LNCAP (cell line): ENCODE data around the gene DOCK2.

Source experiments
- CTCF ChIP-seq: fragments of 450-650 bp; IDR thresholded peaks from 2 replicates; pipeline ENCODE4 v1.5.1; 2017; ENCODE audit warnings: mild to moderate bottlenecking

Gene DOCK2

GRCh38 chr5:169861433-169861832 lies 224.4 kb downstream of the DOCK2 start:
- TF ChIP-seq CTCF = no peak

- TF ChIP-seq CTCF = no peak
Observed at GRCh38 chr5:169861934-169862333, 224.9 kb downstream of the DOCK2 start.

GRCh38 chr5:169862391-169862811 lies 225.3 kb downstream of the DOCK2 start:
- TF ChIP-seq CTCF = no peak

GRCh38 chr5:169864483-169864882 lies 227.4 kb downstream of the DOCK2 start:
- no peak for TF ChIP-seq CTCF

GRCh38 chr5:169867347-169867746 lies 230.3 kb downstream of the DOCK2 start:
- TF ChIP-seq CTCF = no peak

- no peak for TF ChIP-seq CTCF
Observed at GRCh38 chr5:169869066-169869465, 232.0 kb downstream of the DOCK2 start.

GRCh38 chr5:169870211-169870610 lies 233.1 kb downstream of the DOCK2 start:
- TF ChIP-seq CTCF = no peak

- no peak for TF ChIP-seq CTCF
Observed at GRCh38 chr5:169871826-169872490, 234.9 kb downstream of the DOCK2 start.
